PC-9 (cell line): ENCODE data around the gene DIAPH2.

Experiments
- CTCF ChIP-seq: fragments of 200-600 bp; sonication (generic); conservative IDR thresholded peaks from 2 replicates; pipeline ENCODE4 v1.6.1; 2017; ENCODE audit warnings: mixed run types, antibody characterized with exemption, mild to moderate bottlenecking, moderate library complexity
- EZH2 ChIP-seq: fragments of 200-600 bp; sonication (generic); IDR thresholded peaks from 2 replicates; pipeline ENCODE4 v1.8.0; 2017; ENCODE audit warnings: antibody characterized with exemption, low read depth

- no peak for TF ChIP-seq CTCF
- no peak for TF ChIP-seq EZH2
These were observed 644.3 kb downstream of the DIAPH2 start for GRCh38 chrX:97328853-97329390.
